Effector CD4-positive, alpha-beta T cell (primary cell): ENCODE data around the gene CDC42SE2.

ENCODE experiments used
- DNase-seq: peaks from one replicate; pipeline ENCODE4 v3.0.0-alpha.2; 2020
- total RNA-seq: gene quantifications from one replicate; lab custom pipeline; 2026; lab: John Stamatoyannopoulos, UW

CDC42SE2 gene, protein sequence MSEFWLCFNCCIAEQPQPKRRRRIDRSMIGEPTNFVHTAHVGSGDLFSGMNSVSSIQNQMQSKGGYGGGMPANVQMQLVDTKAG
- 354 reads per million, percentile 96 among the genes with 10 or more reads in this experiment for total RNA-seq

DNA sequence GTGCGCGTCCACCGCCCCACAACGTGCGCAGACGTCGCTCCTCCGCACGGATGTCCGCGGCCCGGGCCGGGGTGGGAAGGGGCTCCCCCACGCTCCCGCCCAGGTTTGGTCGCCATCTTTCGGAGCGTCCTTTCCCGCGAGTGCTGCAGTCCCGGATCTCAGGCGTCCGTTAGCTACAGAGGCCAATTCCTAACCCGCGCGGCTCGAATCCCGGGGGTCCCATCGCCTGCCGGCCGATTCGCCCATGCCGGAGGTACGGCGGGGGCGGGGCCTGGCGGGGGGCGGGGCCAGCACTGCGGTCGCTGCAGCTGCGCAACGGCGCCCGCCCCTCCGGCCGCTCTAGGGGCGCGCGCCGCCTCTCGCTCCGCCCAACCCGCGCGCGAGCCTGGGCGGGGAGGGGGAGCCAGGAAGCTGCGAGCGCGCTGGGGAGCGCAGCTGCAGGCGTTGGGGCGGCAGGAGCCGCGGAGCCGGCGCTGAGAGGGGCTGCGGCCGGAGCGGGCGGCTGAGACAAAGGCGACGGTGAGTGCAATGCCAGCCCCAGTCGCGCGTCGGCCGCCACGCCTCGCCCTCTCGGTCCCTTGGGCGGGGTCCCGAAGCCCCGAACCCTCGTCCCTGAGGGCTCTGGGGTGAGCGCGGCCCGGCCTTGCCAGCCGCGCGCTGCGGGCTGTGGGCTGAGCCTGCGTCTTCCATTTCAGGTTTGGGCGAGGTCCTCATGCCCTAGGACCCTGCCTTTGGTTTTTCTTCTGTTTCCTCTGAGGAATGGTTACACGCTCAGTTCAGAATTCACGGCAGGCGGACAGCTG is at the start of gene CDC42SE2:
Gene CDC42SE2, plus strand, starts transcription at position 406 of the 803 bp plus-strand sequence. CDS start 95,441 bp downstream, outside the sequence.
- peak; percentile 79 for DNase-seq

DNA sequence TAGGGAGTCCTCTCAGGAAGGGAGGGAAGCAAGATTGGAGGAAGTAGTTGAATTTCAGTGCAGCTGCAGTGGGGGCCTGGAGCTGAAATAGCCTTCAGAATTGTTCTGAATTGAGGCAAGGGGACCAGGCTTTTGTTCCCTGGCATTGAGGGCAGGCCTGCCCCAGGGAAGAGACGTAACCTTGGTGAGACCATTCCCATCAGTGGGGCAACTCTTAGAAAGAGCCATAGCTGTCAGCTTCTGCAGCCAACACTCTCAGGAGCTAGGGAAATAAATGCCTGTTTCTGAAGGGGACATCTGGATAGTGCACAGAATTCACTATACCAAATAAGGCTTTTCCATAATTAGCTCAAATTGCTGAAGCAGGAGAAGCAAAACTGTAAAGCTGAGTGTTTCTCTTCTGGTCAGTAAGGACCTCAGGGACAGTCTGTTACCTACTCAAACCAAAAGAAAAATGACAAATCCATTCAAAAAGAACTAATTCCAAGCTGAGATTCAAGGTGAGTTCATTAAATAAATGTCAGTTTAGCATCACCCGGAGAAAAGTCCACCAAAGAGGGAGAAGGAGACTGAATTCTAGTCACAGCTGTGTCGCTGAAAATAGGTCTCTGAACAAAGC is 49.1 kb upstream of the CDC42SE2 start:
- DNase-seq = no peak

- no peak for DNase-seq
These were observed 46.1 kb upstream of the CDC42SE2 start for GRCh38 chr5:131217791-131218190.

DNA sequence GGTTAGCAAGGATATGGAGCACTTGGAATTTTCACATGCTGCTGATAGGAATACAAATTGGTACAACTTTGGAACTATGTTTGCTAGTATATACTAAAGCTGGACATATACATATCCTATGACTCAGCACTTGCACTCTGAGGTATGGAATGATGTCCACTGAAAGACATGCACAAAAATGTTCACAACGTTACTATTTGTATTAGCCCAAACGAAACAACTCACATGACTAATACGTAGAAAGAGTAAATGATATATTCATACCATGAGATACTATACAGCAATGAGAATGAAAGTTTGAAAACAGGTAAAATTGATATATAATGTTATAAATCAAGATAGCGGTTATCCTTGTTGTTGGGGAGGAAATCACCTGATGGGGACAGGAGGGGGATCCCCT is 45.5 kb upstream of the CDC42SE2 start:
- no peak for DNase-seq

DNA sequence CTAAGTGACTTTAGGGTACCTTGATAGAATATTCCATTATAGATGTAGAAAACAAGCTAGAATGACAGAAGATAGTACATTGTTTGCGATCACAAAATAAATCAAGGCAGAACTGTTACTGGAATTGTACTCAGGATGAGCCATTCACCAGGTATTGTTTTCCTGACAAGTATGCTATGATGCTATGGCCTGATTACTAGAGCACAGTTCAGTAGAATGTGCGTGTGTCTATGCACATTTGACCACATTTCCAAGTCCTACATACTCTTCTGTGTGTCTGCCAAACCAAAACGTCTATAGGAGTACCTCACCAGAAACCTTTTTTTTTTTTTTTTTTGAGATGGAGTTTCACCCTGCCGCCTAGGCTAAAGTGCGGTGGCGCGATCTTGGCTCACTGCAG is 43.3 kb upstream of the CDC42SE2 start:
- DNase-seq = no peak

GRCh38 chr5:131221008-131221703 is 42.7 kb upstream of the CDC42SE2 start:
- no peak for DNase-seq

- no peak for DNase-seq
These were observed 42.0 kb upstream of the CDC42SE2 start for GRCh38 chr5:131221888-131222287.

DNA sequence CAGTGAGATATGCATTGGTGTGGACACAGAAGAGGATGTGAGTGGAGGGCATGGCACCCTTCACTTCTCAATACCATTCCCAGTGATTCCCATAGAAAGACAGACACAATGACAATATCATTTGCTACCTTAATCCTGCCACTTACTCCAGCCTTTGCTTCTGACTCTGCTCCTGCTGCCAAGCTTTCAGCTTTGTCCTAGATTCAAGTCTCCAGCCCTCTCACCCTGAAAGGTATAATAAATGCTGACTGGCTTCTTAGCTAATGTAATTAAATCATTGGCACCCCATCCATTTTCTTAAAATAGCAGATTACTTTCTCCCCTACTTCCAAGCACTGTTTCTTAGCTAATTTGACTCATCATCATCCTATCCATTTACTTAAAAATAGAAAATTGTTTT is 41.1 kb upstream of the CDC42SE2 start:
- DNase-seq = no peak

DNA sequence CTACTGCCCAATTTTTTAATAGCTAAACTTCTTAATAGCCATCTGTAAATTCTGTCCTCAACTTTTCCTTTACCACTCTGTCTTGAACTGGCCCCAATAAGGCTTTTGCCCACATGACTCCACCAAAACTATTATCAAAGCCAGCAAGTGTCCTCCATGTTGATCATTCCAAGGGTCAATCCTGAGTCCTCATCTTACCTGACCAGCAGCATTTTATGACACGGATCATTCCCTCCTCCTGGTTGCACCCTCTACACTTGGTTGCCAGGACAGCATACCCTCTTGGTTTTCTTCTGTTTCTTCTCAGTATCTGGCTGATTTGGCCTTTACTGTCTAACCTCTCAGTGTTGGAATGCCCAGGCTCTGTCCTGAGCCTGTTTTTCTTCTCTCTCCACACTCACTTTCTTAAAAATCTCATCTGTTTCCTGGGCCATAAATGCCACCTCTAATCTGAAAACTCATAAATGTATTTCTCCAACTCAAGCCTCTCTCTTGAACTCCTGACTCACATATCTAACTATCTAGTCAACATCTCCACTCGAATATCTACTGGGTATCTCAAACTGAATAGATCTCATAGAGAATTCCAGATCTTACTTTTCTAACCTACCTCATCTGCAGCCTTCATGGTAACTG is 40.0 kb upstream of the CDC42SE2 start:
- DNase-seq = no peak

DNA sequence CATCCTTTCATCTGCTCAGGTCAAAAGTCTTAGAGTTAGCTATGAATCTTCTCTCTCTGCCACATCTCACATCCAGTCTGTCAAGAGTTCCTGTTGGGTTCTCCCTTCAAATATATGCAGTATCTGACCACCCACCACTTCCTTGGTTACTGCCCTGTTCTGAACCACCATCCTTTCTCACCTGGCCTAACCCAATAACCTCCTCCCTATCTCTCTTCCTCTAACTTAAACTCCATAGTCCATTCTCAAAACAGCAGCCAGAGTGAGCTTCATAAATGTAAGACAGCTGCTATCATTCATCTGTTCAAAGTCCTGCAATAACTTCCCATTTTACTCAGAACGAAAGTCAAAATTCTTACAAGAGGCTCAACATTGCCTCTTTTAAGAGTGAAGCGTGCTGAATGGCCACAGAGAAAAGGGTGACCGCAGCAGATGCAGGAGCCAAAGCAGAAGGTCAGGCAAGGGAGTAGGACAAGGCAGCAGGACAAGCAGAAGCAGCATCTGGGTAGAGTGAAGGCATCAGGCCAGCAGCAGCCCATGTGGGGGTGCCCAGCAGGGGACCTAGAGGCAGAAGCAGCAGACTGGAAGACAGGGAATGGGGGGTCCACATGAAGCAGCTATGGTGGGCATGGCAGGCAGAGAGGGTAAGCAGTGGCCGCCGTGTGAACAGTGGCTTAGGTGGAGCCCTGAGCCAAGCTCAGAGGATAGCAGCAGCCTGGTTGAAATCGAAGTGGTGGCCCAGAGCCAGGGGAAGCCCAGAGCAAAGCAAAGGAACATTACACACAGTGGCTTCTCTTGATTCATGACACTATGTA is 39.3 kb upstream of the CDC42SE2 start:
- DNase-seq = no peak

- no peak for DNase-seq
These were observed 38.4 kb upstream of the CDC42SE2 start for GRCh38 chr5:131225282-131225974.

DNA sequence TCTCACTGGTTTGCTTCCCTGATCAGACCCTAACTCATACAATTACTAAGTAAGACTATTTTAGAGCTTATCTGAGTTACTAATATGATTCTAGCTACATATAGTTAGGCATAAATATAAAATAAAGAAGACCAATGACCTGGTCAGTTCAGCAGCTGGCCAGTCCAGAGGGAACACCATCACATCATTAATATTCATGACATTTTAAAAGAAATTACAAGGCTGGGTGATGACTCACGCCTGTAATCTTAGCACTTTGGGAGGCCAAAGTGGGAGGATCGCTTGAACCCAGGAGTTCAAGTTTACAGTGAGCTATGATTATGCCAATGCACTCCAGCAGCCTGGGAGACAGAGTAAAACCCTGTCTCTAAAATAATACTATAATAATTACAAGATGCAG is 37.0 kb upstream of the CDC42SE2 start:
- no peak for DNase-seq

DNA sequence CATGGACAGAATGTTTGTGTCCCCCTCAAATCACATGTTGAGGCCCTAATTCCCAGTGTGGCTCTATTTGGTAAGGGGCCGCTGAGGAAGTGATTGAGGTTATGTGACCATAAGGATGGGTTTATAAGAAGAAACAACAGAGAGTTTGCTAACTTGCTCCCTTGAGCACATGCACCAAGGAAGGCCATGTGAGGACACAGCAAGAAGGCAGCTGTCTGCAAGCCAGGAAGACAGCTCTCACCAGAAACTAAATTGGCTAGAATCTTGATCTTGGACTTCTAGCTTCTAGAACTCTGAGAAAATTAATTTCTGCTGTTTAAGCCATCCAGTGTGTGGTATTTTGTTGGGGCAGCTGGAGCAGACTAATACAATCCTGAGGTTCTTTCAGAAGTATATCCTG is 35.2 kb upstream of the CDC42SE2 start:
- DNase-seq = no peak

DNA sequence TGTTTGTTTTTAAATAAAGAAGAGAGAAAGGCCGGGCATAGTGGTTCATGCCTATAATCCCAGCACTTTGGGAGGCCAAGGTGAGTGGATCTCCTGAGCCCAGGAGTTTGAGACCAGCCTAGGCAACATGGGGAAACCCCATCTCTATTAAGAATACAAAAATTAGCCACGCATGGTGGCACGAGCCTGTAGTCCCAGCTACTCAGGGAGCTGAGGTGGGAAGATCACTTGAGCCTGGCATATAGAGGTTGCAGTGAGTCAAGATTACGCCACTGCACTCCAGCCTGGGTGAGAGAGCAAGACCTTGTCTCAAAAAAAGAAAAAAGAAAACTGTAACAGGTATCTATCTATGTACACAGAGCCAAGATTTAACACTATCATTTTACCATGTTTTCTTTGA is 34.2 kb upstream of the CDC42SE2 start:
- DNase-seq = no peak

DNA sequence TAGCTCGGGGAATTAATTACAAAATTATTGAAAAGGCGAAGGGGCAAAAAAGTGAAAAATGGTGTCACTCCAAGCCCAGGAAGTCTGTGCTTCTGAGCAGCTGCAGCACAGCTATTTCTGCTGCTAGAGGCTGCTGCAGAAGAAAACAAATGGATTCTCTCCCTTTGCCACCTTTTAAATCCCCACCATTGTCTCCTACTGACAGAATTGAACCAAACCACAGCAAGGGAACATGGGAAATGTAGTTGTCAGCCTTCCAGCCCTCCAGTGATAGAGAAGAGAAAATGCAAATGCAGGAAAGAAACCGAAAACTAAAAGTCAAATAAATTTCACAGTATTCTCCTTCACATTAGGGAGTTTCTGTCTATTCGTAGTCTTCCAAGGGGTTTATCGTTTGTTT is 33.4 kb upstream of the CDC42SE2 start:
- no peak for DNase-seq

- no peak for DNase-seq
These were observed 24.2 kb upstream of the CDC42SE2 start for GRCh38 chr5:131239686-131240085.

DNA sequence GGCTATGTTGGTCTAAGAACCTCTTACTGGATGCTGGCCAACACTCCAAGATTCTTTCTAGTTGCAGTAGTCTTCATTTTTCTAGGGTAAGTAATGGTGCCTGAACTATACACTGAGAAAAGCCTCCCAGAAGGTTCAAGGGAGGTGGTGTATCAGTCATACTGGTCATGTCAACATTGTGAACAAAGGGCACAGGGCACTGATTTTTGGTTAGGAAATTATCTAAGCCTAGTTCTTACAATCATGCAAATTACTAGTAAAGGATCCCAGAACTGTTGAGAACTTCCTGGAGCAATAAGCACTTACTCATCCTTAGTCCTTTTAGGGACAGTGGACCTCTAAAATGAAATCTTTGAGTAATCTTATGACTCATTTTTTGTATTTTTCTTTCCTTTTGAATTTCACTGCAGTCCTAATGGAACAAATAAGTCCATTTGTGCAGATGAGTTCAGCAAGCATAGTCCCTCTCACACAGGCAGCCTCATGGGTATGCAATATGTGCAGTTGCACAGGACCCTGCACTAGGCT is 21.1 kb upstream of the CDC42SE2 start:
- DNase-seq = no peak

- DNase-seq = no peak
These were observed 18.5 kb upstream of the CDC42SE2 start for GRCh38 chr5:131245312-131245711.

- no peak for DNase-seq
These were observed 17.9 kb upstream of the CDC42SE2 start for GRCh38 chr5:131245948-131246347.

DNA sequence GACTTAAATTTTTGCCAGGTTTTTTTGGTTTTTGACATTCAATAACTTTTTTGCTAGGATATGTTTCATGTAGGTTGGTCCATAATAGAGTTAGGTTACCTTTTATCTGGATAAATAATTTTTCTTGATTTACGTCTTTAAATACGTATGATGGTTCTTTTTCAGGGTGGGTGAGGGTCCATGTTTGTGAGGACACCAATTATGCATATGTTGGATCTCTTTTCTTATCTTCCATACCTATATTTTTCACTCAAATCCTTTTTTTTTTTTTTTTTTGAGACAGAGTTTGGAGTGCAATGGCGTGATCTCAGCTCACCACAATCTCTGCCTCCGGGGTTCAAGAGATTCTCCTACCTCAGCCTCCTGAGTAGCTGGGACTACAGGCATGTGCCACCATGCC is 17.3 kb upstream of the CDC42SE2 start:
- DNase-seq = no peak
